Eye (tissue), 1 donor: ENCODE results near the gene FXYD1.

Source experiments
- DNase-seq: peaks from one replicate; pipeline ENCODE4 v3.0.0-alpha.2; 2015

The FXYD1 gene

GRCh38 chr19:35108730-35109129 is 29.9 kb upstream of the FXYD1 start:
- no peak for DNase-seq

GRCh38 chr19:35109395-35110112 is 29.1 kb upstream of the FXYD1 start:
- no peak for DNase-seq

- no peak for DNase-seq
These were observed 27.6 kb upstream of the FXYD1 start for GRCh38 chr19:35110974-35111373.

- DNase-seq, result no peak
These were observed 25.5 kb upstream of the FXYD1 start for GRCh38 chr19:35112995-35113688.

GRCh38 chr19:35114353-35115176 is 24.1 kb upstream of the FXYD1 start:
- peak; percentile 98 for DNase-seq

GRCh38 chr19:35115177-35115951 is 23.3 kb upstream of the FXYD1 start, which contains the start of gene FXYD3:
Gene FXYD3, plus strand, starts transcription at chr19:35115823. Its CDS starts 3,554 bp downstream, at chr19:35119377.
- DNase-seq, result peak; percentile 90

GRCh38 chr19:35116072-35116801 is 22.4 kb upstream of the FXYD1 start:
- DNase-seq, result no peak

- peak; percentile 71 for DNase-seq
These were observed 21.5 kb upstream of the FXYD1 start for GRCh38 chr19:35117116-35117515.

GRCh38 chr19:35117799-35118198 is 20.8 kb upstream of the FXYD1 start:
- DNase-seq, result no peak

- no peak for DNase-seq
These were observed 20.2 kb upstream of the FXYD1 start for GRCh38 chr19:35118268-35119020.

GRCh38 chr19:35119091-35119490 is 19.5 kb upstream of the FXYD1 start:
- no peak for DNase-seq

GRCh38 chr19:35119578-35120155 is 19.0 kb upstream of the FXYD1 start:
- no peak for DNase-seq

- peak; percentile 28 for DNase-seq
These were observed 18.1 kb upstream of the FXYD1 start for GRCh38 chr19:35120492-35120891.

GRCh38 chr19:35120898-35121297 is 17.7 kb upstream of the FXYD1 start:
- no peak for DNase-seq

- DNase-seq, result no peak
These were observed 15.7 kb upstream of the FXYD1 start for GRCh38 chr19:35122687-35123551.

- no peak for DNase-seq
These were observed 15.1 kb upstream of the FXYD1 start for GRCh38 chr19:35123573-35123972.

- peak; percentile 97 for DNase-seq
These were observed 14.2 kb upstream of the FXYD1 start for GRCh38 chr19:35124098-35125060.

- DNase-seq, result no peak
These were observed 13.3 kb upstream of the FXYD1 start for GRCh38 chr19:35125270-35125717.
